Measurements from ENCODE around the gene HCN4. TPM values are rescaled to one million over a fixed set of nuclear protein-coding genes. Genes with fewer than 3 reads are reported as not detected.

HCN4 gene
- polyA plus RNA-seq, 3 donors from 2014 or later: not detected

- H3K27ac Mint-ChIP-seq: no peak overlapping the region
- H3K4me3 Mint-ChIP-seq: no peak overlapping the region
- H3K9me3 Mint-ChIP-seq: no peaks in the 10 kb centered on the region
- peaks cover 3 to 14% (median 6%) of the 10 kb centered on the region in 3 donors for H3K36me3 Mint-ChIP-seq
- peaks cover 0 to 2% of the 10 kb centered on the region in 2 donors for H3K4me1 Mint-ChIP-seq
- no peak for DNase-seq
- H3K27me3 Mint-ChIP-seq (ENCODE audit: low read depth in 3 of 3): no peaks in the 10 kb centered on the region
Observed at GRCh38 chr15:73270366-73271097, 98.2 kb downstream of the HCN4 start.

Other genes starting within 250 kb of the HCN4 start
- gene REC114, start 74.2 kb upstream of the HCN4 start, polyA plus RNA-seq: not detected